ENCODE results near the gene SPON1.

DNA sequence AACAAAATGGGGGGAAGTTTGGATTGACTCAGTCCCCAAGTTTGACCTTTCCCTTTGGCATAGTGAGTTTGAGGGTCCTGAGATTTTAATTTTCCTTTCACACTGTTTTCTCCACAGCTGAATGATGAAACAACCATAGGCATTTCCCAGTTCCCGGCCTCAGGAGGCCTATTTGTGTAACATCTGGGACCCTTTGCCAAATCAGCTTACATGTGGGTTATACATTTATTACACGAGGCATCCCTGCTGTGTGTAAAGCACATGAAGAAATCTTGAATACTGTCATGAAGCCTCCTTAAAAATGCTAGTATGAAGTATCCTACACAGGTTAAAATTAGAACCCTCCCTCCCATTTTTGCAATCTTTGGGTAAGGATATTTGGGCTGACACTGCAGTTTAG is 44.6 kb upstream of the SPON1 start:
- no peak for TF ChIP-seq EZH2 (IDR thresholded peaks at IDR 0.05)
- no peak for TF ChIP-seq POLR2AphosphoS5 (IDR thresholded peaks at IDR 0.05; ENCODE audit: borderline replicate concordance, low read depth, low read length)

Data from SK-N-MC (cell line).